ENCODE measurements around the gene CYRIA.

DNA sequence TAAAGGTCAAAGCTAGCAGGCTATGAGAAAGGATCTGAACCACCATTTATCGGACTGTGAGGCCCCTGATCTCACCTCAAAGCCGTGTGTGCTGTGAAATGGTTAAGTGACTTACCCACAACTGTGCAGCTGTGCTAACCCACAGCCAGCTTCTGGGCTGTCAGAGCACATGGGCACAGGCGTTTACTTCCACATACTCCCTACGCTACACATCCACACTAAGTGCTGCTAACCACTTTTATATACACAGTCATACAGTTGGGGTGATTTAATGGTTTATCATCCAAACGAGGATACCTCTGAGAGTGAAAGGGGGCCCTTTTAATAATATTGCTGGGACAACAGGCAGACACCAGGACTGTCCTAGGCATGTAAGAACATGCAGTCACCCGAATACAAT lies 37.3 kb downstream of the CYRIA start:
- TF ChIP-seq CTCF (IDR thresholded peaks at IDR 0.05; ENCODE audit: insufficient read depth, low read length, poor library complexity, severe bottlenecking): no peak
- TF ChIP-seq EZH2phosphoT487 (conservative IDR thresholded peaks at IDR 0.05; ENCODE audit: low read length): no peak
